Neural crest cell (in vitro differentiated cells): ENCODE data around the gene ACSL6. TPM values are rescaled to one million over a fixed set of nuclear protein-coding genes. Genes with fewer than 3 reads are reported as not detected.

Source experiments
- DNase-seq: peaks from one replicate; pipeline ENCODE4 v3.0.0; 2021; ENCODE audit warnings: low read depth, mixed read lengths, low spot score
- H3K27ac Mint-ChIP-seq: one replicate; pipeline ENCODE4 v1.8.0; 2021; ENCODE audit warnings: mild to moderate bottlenecking, mixed read lengths; ENCODE audit not compliant: unreplicated experiment
- H3K27me3 Mint-ChIP-seq: 2 replicates; pipeline ENCODE4 v1.8.0; 2021; ENCODE audit warnings: low read depth, mild to moderate bottlenecking, mixed read lengths
- H3K36me3 Mint-ChIP-seq: 2 replicates; pipeline ENCODE4 v1.8.0; 2021; ENCODE audit warnings: low read depth, mild to moderate bottlenecking, mixed read lengths
- H3K4me1 Mint-ChIP-seq: 2 replicates; pipeline ENCODE4 v1.8.0; 2021; ENCODE audit warnings: mixed read lengths
- H3K4me3 Mint-ChIP-seq: one replicate; pipeline ENCODE4 v1.8.0; 2021; ENCODE audit warnings: mild to moderate bottlenecking, mixed read lengths
- H3K9me3 Mint-ChIP-seq: 2 replicates; pipeline ENCODE4 v1.8.0; 2021; ENCODE audit warnings: mixed read lengths
- total RNA-seq: library from RNA; stranded (reverse); gene quantifications from 2 replicates; pipeline ENCODE4 v1.2.1, GENCODE V29; 2021
- TF ChIP-seq, protein P1 (sequence below): fragments of 200-600 bp; sonication (generic); conservative IDR thresholded peaks from 2 replicates; pipeline ENCODE4 v1.5.0; 2021; ENCODE audit warnings: antibody characterized with exemption, mild to moderate bottlenecking

Gene ACSL6
- total RNA-seq, 1 donor from 2014 or later: 0.84 TPM

DNA sequence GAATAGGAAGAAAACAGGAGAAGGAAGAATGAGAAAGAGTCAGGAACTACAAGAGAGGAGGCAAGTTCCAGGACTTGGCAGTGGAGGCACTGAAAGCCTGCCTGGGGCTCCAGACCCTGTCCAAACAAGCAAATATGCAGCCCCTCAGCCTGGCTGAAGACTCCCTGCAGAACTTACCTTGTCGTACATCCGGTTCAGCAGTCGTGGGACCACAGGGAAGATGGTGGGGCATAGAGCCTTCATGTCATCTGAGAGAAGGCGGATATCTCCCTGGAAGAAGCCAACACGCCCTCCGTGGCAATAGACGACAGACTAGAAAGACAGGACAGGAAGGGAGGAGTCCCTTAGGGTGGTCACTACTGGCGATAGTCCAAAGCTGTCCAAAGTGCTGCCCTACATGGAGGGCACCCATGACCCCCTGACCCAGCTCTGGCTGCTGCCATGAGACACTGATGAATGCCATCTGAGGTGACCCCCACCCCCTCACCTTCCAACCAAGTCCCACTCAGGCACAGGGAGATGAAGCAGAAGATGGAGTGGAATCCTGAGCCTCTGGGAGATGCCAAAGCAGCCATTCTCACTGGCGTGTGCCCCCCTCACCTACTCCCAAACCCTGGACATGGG, 38.3 kb downstream of the ACSL6 start:
- no peak overlapping the region for H3K27ac Mint-ChIP-seq
- no peaks in the 10 kb centered on the region for H3K36me3 Mint-ChIP-seq
- H3K27me3 Mint-ChIP-seq: no peaks in the 10 kb centered on the region
- DNase-seq: no peak
- H3K4me1 Mint-ChIP-seq: peaks cover 5% of the 10 kb centered on the region
- H3K9me3 Mint-ChIP-seq: no peaks in the 10 kb centered on the region
- no peak overlapping the region for H3K4me3 Mint-ChIP-seq
- TF ChIP-seq, protein P1, sequence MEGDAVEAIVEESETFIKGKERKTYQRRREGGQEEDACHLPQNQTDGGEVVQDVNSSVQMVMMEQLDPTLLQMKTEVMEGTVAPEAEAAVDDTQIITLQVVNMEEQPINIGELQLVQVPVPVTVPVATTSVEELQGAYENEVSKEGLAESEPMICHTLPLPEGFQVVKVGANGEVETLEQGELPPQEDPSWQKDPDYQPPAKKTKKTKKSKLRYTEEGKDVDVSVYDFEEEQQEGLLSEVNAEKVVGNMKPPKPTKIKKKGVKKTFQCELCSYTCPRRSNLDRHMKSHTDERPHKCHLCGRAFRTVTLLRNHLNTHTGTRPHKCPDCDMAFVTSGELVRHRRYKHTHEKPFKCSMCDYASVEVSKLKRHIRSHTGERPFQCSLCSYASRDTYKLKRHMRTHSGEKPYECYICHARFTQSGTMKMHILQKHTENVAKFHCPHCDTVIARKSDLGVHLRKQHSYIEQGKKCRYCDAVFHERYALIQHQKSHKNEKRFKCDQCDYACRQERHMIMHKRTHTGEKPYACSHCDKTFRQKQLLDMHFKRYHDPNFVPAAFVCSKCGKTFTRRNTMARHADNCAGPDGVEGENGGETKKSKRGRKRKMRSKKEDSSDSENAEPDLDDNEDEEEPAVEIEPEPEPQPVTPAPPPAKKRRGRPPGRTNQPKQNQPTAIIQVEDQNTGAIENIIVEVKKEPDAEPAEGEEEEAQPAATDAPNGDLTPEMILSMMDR: no peak

DNA sequence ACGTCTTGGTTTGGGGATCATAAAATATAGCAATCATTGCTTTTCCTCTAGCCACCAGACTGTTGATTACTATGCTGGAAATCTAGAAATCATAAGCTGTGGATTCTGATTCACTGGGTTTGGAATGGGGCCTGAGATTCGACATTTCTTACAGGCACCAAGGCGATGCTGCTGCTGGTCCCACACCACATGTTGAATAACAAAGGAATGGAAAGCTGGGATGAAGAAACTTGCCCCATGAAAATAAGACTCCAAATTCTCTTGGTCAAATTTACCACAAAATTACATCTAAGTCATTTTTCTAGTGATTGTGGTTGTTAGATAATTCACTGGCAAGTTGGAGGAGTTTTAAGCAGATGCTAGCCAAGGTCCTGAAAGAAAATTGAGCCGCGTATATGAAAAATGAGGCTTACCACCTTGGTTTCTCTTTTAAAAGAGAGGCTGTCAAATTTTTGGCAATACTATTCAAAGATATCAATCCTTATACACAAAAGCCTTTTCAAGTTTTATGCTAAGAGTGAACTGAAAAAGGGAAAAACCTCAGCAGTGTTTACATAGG, 43.0 kb downstream of the ACSL6 start:
- no peaks in the 10 kb centered on the region for H3K9me3 Mint-ChIP-seq
- no peak overlapping the region for H3K27ac Mint-ChIP-seq
- H3K36me3 Mint-ChIP-seq: no peaks in the 10 kb centered on the region
- TF ChIP-seq, protein P1: no peak
- no peak for DNase-seq
- H3K4me3 Mint-ChIP-seq: no peak overlapping the region
- H3K4me1 Mint-ChIP-seq: no peaks in the 10 kb centered on the region
- no peaks in the 10 kb centered on the region for H3K27me3 Mint-ChIP-seq

DNA sequence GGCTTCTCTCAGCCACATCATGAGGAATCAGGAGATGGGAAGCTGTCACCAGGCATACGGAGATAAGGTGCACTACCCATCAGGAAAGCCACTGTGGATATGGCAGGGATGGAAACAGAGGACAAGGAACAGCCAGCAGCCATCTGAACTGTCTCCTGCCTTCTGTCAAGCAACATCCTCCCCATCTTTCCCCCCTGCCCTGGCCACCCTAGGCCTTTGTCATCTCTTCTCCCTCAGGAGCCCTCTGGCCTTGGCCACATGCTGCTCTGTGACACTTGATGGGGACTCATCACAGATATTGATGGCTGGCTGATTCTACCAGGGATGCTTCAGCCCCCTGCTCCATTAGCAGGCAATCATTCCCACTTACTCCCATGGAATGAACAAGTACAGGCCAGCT, 44.9 kb downstream of the ACSL6 start:
- Mint-ChIP-seq H3K36me3 (no peaks in the 10 kb centered on the region), H3K9me3 (no peaks in the 10 kb centered on the region), H3K27me3 (no peaks in the 10 kb centered on the region), H3K27ac (no peak overlapping the region), H3K4me3 (no peak overlapping the region), H3K4me1 (no peaks in the 10 kb centered on the region)
- TF ChIP-seq, protein P1: no peak
- DNase-seq: no peak

DNA sequence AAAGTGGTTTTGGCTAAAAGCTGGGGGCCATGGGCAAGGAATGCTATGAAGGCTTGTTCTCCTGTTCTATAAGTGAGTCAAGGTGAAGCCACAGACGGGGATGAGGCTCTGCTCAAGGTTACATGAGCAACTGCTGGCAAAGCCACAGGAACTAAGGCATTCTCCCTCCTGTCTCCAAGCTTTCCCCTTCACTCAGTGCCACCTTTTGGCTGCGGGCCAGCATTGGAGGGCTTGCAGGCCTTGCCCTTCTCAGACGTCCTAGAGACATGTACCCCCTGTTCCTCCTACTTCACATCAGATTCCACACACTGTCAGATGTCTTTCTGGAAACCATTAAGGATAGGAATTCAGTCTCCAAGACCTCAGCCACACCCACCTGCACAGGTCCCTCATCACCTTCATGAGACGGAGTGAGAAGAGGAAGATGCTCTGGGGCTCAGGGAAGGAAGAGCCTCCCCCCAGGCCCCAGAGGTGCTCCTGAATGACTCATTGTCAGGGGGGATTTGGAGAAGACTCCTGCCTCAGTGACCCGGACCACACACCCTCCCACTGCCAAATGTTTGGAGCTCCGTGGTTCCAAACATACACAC, 45.5 kb downstream of the ACSL6 start:
- Mint-ChIP-seq H3K9me3 (no peaks in the 10 kb centered on the region), H3K27ac (no peak overlapping the region), H3K4me3 (no peak overlapping the region), H3K36me3 (no peaks in the 10 kb centered on the region), H3K4me1 (no peaks in the 10 kb centered on the region), H3K27me3 (no peaks in the 10 kb centered on the region)
- TF ChIP-seq, protein P1: no peak
- no peak for DNase-seq

DNA sequence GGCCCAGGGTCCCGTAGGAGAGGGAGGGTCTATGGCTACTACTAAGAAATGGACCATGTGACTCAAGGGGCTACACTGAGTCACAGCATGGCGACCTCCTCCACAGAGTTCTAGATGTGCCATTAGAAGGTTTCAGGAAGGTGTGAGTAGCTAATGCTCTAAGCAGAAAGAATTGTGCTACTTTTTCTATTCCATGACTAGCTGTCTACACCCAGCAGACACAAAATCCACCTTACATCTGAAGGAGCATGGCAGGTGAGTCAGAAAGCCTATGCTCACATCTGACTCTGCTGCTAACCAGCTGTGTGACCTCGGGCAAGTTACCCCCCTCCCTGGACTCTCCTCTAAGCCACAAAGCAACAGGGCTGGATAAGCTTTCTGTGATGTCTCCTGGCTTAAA, 51.6 kb downstream of the ACSL6 start:
- TF ChIP-seq, protein P1: no peak
- peaks cover 3% of the 10 kb centered on the region for H3K27me3 Mint-ChIP-seq
- H3K4me1 Mint-ChIP-seq: peaks cover 20% of the 10 kb centered on the region
- no peaks in the 10 kb centered on the region for H3K36me3 Mint-ChIP-seq
- H3K9me3 Mint-ChIP-seq: no peaks in the 10 kb centered on the region
- no peak overlapping the region for H3K27ac Mint-ChIP-seq
- DNase-seq: no peak
- H3K4me3 Mint-ChIP-seq: no peak overlapping the region
